ENCODE data around the gene DMXL1. TPM values are rescaled to one million over a fixed set of nuclear protein-coding genes. Genes with fewer than 3 reads are reported as not detected.

Gene DMXL1
- total and polyA plus RNA-seq, 4 donors: 8.8 to 125 (median 27.0) TPM

DNA sequence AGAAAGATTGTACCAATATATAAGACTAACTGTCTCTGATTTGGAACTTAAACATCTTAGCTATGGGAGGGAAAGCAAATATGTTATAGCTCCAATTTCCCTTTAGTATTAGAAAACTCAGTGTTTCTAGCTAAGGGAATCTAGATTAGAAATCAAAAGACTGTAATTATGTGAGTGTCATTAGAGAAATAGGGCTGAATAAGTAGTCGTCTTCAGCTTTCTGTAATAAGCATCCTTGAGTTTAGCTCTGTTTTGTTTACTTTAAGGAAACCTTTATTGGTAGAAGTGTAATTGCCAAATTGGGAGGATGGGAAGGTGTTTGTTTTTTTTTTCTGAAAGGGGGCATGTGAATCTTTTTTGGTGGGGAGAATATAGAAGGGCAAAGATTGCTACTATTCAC lies 5.2 kb downstream of the DMXL1 start:
- Histone ChIP-seq H3K36me3 (ENCODE audit: control insufficient read depth in 4 of 4, insufficient read depth in 4 of 4, low read length in 4 of 4) (no peaks in the 10 kb centered on the region), H3K9me3 (ENCODE audit: control insufficient read depth in 4 of 4, insufficient read depth in 3 of 4, low read length in 3 of 4) (no peaks in the 10 kb centered on the region), H3K4me1 (ENCODE audit: control insufficient read depth in 5 of 5, insufficient read depth in 5 of 5, low read length in 5 of 5) (peaks cover 0 to 25% (median 12%) of the 10 kb centered on the region in 5 donors), H3K27ac (ENCODE audit: low read depth in 1 of 2, low read length in 1 of 2) (no peak overlapping the region), H3K27me3 (ENCODE audit: control insufficient read depth in 3 of 3, insufficient read depth in 3 of 3, low read length in 2 of 3) (no peaks in the 10 kb centered on the region), H3K4me3 (no peak overlapping the region), H3K9ac (ENCODE audit: insufficient read depth in 1 of 2, low read length in 2 of 2) (no peak overlapping the region)
- ATAC-seq (ENCODE audit: insufficient read depth, low FRiP score) (no peak), DNase-seq (no peak)
- WGBS, 2 donors: 45 to 76% methylated on average over 1 of the region's 1 CpG
- TF ChIP-seq, protein P1, sequence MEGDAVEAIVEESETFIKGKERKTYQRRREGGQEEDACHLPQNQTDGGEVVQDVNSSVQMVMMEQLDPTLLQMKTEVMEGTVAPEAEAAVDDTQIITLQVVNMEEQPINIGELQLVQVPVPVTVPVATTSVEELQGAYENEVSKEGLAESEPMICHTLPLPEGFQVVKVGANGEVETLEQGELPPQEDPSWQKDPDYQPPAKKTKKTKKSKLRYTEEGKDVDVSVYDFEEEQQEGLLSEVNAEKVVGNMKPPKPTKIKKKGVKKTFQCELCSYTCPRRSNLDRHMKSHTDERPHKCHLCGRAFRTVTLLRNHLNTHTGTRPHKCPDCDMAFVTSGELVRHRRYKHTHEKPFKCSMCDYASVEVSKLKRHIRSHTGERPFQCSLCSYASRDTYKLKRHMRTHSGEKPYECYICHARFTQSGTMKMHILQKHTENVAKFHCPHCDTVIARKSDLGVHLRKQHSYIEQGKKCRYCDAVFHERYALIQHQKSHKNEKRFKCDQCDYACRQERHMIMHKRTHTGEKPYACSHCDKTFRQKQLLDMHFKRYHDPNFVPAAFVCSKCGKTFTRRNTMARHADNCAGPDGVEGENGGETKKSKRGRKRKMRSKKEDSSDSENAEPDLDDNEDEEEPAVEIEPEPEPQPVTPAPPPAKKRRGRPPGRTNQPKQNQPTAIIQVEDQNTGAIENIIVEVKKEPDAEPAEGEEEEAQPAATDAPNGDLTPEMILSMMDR (IDR thresholded peaks at IDR 0.05; ENCODE audit: control extremely low read depth, extremely low read depth): no peak

DNA sequence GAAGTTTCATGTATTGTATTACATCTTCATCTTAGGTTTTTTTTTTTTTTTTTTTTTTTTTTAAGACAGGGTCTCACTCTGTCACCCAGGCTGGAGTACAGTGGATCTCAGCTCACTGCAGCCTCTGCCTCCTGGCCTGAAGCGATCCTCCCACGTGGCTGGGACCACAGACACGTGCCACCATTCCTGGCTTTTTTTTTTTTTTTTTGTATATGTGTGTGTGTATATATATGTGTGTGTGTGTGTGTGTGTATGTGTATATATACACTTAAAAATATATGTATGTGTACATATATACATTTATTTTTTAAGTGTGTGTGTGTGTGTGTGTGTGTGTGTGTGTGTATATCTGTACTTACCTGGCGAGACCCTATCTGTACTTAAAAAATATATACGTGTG lies 6.6 kb downstream of the DMXL1 start:
- peaks cover 0 to 2% (median 0%) of the 10 kb centered on the region in 4 donors for H3K36me3 ChIP-seq (ENCODE audit: control insufficient read depth in 4 of 4, insufficient read depth in 4 of 4, low read length in 4 of 4)
- no peak overlapping the region for H3K9ac ChIP-seq (ENCODE audit: insufficient read depth in 1 of 2, low read length in 2 of 2)
- peaks cover 0 to 26% (median 8%) of the 10 kb centered on the region in 5 donors for H3K4me1 ChIP-seq (ENCODE audit: control insufficient read depth in 5 of 5, insufficient read depth in 5 of 5, low read length in 5 of 5)
- no peak overlapping the region for H3K4me3 ChIP-seq
- TF ChIP-seq, protein P1 (IDR thresholded peaks at IDR 0.05; ENCODE audit: control extremely low read depth, extremely low read depth): no peak
- H3K9me3 ChIP-seq (ENCODE audit: control insufficient read depth in 4 of 4, insufficient read depth in 3 of 4, low read length in 3 of 4): no peaks in the 10 kb centered on the region
- DNase-seq: no peak
- no peak for ATAC-seq (ENCODE audit: insufficient read depth, low FRiP score)
- H3K27ac ChIP-seq (ENCODE audit: low read depth in 1 of 2, low read length in 1 of 2): no peak overlapping the region
- no peaks in the 10 kb centered on the region for H3K27me3 ChIP-seq (ENCODE audit: control insufficient read depth in 3 of 3, insufficient read depth in 3 of 3, low read length in 2 of 3)
- WGBS, 2 donors: 93 to 97% methylated on average over 5 of the region's 5 CpGs

DNA sequence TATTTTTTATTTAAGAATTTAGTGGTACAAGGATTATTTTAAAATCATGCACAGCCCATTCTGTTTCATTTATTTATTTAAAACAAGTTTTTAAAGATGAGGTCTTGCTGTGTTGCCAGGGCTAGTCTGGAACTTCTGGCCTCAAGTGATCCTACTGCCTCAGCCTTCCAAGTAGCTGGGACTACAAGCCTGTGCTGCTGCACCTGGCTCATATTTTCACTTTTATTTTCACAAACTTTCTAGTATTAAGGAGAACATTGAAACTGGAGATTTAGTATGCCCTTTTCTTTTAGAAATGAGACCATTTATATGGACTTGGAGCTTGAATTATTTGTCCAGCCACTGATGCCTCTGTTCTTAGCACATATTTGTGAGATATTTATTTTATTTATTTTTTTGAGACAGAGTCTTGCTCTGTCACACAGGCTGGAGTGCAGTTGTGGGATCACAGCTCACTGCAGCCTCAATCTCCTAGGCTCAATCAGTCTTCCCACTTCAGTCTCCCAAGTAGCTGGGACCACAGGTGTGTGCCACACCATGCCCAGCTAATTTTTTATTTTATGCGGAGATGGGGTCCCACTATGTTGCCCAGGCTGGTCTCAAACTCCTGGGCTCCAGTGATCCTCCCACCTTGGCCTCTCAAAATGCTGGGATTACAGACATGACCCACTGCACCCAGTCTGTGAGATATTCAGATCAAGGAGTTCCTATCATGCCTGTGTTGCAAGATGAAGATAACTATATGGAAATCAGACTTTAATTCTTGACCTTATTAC lies 7.4 kb downstream of the DMXL1 start:
- no peak for ATAC-seq (ENCODE audit: insufficient read depth, low FRiP score)
- H3K36me3 ChIP-seq (ENCODE audit: control insufficient read depth in 4 of 4, insufficient read depth in 4 of 4, low read length in 4 of 4): peaks cover 0 to 2% (median 0%) of the 10 kb centered on the region in 4 donors

More for the DNA sequence above, 7.4 kb downstream of the DMXL1 start:
- Histone ChIP-seq H3K9me3 (ENCODE audit: control insufficient read depth in 4 of 4, insufficient read depth in 3 of 4, low read length in 3 of 4) (no peaks in the 10 kb centered on the region), H3K27ac (ENCODE audit: low read depth in 1 of 2, low read length in 1 of 2) (no peak overlapping the region), H3K4me1 (ENCODE audit: control insufficient read depth in 5 of 5, insufficient read depth in 5 of 5, low read length in 5 of 5) (peaks cover 0 to 24% (median 4%) of the 10 kb centered on the region in 5 donors), H3K27me3 (ENCODE audit: control insufficient read depth in 3 of 3, insufficient read depth in 3 of 3, low read length in 2 of 3) (no peaks in the 10 kb centered on the region), H3K4me3 (no peak overlapping the region), H3K9ac (ENCODE audit: insufficient read depth in 1 of 2, low read length in 2 of 2) (no peak overlapping the region)
- TF ChIP-seq, protein P1 (IDR thresholded peaks at IDR 0.05; ENCODE audit: control extremely low read depth, extremely low read depth): no peak
- no peak for DNase-seq
- WGBS, 2 donors: 91 to 100% methylated on average over 1 of the region's 1 CpG
